GDM1 (cell line): ENCODE measurements around the gene IDS.
"Not testable (repeated sequence)": the region's sequence is repeated elsewhere in the genome, so short reads cannot be mapped to it uniquely, and the experiment has no call there.

Experiments
- DNase-seq: peaks from one replicate; lab custom pipeline; 2025; lab: John Stamatoyannopoulos, UW

The IDS gene

GRCh38 chrX:149526318-149527033 lies 21.4 kb upstream of the IDS start:
- DNase-seq, result not testable (repeated sequence)

DNA sequence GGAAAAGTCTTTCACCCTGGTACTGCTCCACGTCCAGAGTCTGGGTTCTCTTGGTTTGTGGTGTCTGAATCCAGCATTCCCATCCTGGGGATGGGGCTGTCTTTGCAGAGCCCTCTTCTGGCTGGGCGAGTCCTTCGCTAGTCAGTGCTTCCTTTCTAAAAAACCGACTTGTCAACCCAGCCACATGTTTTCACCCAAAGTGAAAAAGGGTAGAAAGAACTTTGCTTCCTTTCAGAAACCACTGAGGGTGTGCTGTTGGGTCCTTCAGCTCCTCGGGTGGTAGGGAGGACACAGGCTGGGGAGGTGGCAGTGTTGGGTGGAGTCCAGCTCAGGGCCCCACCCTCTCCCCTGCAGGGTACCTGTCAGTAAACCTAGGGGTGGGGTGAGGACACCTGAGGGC lies 20.8 kb upstream of the IDS start:
- DNase-seq, result peak; percentile 33

DNA sequence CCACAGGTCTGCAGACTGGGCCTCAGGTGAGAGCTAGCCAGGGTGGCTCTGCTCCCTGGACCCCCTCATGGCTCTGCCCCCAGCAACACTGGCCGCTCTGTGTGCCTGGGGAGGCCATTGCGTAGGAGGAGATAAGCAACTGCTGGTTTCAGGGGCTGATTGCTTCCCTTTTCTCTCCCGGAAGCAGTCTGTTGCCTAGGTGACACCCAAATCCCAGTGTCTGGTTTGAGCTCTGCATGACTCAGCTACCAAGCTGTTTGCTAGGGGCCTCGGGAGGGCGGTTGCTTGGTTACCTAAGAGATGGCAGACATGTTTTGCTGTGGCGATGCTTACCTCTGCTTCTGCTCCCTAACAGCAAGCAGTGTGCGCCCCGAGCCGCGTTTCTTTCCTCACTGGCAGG lies 20.3 kb upstream of the IDS start:
- DNase-seq, result peak; percentile 74

GRCh38 chrX:149522916-149523315 lies 17.8 kb upstream of the IDS start:
- DNase-seq, result no peak

- DNase-seq, result no peak
These were observed 16.3 kb upstream of the IDS start for GRCh38 chrX:149521438-149521837.

DNA sequence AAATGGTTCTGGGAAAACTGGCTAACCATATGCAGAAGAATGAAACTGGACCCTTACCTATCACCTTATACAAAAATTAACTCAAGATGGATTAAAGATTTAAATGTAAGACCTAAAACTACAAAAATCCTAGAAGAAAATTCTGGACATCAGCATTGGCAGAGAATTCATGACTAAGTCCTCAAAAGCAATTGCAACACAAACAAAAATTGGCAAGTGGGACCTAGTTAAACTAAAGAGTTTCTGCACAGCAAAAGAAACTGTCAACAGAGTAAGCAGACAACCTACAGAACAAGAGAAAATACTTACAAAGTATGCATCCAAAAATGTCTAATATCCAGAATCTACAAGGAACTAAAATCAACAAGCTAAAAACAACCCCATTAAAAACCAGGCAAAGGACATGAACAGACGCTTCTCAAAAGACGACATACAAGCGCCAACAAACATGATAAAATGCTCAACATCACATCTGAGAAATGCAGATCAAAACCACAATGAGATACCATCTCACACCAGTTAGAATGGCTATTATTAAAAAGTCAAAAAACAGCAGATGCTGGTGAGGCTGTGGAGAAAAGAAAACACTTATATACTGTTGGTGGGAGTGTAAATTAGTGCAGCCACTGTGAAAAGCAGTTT lies 15.7 kb upstream of the IDS start:
- DNase-seq, result not testable (repeated sequence)

DNA sequence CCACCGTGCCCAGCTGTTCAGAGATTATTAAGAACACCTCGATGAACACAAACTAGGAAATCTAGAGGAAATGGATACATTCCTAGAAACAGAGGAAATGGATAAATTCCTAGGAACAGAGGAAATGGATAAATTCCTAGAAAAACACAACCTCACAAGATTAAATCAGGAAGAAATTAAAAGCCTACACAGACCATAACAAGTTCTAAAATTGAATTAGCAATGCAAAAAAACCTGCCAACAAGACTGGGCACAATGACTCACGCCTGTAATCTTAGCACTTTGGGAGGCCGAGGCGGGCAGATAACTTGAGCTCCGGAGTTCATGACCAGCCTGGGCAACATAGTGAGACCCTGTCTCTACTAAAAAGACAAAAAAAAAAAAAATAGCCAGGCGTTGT lies 13.1 kb upstream of the IDS start:
- no peak for DNase-seq

- DNase-seq, result no peak
These were observed 12.2 kb upstream of the IDS start for GRCh38 chrX:149517308-149517707.

DNA sequence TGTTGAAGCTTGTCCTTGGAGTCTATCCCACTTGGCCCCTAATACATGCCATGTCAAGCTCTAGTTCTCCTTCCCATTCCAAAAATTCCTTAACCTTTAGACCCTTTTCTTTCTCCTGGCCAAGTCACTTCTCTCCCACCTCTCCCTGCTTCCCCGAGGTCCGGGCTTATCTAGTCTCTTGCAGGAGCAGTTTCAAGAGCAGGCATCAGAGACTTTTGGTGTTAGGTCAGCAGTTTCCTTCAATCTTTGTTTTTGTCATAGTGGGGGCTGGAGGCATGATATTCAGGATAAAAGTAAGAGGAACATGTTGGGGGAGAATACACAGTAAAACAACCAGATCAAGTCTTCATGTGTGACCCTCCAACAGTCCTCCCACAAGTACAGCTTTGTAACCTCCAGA lies 11.5 kb upstream of the IDS start:
- no peak for DNase-seq

GRCh38 chrX:149515954-149516602 lies 11.0 kb upstream of the IDS start:
- no peak for DNase-seq

DNA sequence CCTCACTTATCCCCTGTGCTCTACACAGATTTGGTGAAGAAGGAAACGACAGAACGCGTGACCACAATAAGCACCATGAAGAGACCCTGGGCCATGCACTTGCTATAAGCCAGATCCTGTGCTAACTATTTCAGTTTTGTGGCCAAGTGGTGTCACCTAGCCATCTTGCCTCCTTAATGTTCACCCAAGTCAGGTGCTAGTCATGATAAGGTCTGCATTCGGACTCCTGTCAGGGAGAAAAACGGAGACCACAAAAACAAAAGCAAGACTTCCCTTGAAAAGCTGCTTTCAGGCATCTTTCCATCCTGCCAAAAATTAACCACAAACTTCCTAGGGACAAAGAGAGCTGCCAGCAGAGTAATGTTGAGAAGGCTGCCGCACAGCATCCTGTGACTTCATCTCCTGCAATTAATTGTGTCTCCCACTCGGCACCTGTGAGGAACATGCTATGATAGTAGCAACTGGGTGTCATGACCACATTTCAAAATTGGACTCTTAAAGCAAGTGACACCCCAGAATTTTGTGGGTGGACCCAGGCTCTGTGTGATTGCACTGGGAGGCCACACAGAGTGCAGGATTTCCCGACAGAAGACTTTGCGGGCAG lies 8.8 kb upstream of the IDS start:
- DNase-seq, result peak; percentile 68

DNA sequence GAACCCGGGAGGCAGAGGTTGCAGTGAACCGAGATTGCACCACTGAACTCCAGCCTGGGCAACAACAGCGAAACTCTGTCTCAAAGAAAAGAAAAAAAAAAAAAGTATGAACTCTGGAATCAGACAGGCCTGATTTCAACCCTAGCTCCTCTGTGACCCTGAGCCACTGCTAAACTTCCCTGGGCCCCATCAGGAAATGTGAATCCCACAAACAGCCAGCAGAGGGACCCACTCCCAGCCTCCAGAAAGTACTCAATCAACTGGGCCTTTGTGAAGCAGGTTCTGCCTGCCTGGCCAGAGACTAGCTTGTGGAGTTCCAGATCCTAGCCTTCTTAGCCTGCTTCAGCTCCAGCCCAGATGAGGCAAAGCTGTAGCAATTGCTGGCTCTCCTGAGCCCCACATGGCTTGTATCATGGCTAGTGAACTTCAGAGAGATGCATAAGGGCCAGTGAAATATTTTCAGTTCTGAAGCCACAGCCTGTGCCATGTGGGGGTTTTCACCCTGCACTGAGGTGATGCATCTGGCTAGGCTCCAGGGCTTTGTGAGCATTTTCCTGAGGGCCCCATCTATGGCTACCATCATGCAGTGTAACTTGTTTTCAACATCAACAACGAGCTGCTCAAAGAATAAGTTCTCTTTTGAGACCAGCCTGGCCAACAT lies 7.2 kb upstream of the IDS start:
- peak; percentile 52 for DNase-seq

- DNase-seq, result no peak
These were observed 6.0 kb upstream of the IDS start for GRCh38 chrX:149511081-149511480.

GRCh38 chrX:149510386-149510785 lies 5.3 kb upstream of the IDS start:
- no peak for DNase-seq

GRCh38 chrX:149508467-149508866 lies 3.4 kb upstream of the IDS start:
- DNase-seq, result no peak

DNA sequence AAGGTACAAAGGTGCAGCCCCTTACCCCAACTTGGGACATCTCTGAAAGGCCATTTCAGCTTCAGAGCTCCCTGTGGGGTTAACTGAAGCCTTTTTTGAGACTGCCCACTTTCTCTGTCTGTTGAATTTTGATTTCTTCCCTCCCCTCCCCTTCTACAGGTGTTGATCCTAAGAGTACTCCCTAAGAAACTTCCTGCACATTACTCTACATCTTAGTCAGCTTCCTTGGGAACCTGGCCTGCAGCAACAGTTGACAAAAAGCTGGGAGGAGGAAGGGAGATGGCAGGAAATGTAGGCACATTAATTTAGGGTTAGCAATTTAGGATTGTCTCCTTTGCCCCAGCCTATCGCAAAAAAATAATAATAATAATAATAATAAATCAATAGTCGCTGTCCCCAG lies 1.2 kb upstream of the IDS start:
- DNase-seq, result no peak

GRCh38 chrX:149505671-149506070 lies 565 bp upstream of the IDS start:
- DNase-seq, result no peak

GRCh38 chrX:149504226-149504914 lies 736 bp downstream of the IDS start:
- DNase-seq, result no peak

- peak; percentile 63 for DNase-seq
These were observed 1.7 kb downstream of the IDS start for GRCh38 chrX:149503446-149503845.

GRCh38 chrX:149502923-149503322 lies 2.2 kb downstream of the IDS start:
- DNase-seq, result not testable (repeated sequence)

DNA sequence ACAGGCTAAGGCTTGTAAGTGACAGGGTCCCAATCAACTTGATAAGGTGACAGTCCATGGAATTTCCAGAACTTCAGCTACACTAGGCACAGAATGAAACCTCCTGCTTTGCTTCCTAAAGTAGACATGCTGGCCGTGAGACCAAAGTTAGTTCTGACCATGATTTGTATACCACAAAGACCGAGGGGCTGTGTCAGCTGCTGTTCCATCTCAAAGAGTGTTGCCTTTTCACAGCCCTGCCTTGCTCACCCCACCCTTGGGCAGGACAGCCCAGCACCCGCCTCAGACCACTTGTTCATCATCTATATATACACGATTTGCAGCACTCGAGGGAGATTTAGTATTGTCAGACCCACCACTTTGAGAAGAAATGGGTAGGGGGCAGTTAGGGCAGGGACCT lies 5.3 kb downstream of the IDS start:
- DNase-seq, result no peak

- no peak for DNase-seq
These were observed 6.3 kb downstream of the IDS start for GRCh38 chrX:149498767-149499166.
